Endothelial cell of umbilical vein (primary cell): ENCODE results near the gene ATRNL1.

Source experiments
- POLR2A ChIP-seq: IDR thresholded peaks from 2 replicates; pipeline ENCODE4 v1.6.1; 2012; ENCODE audit warnings: low read depth, mild to moderate bottlenecking, control low read depth, low read length
- POLR2AphosphoS5 ChIP-seq: IDR thresholded peaks from 2 replicates; pipeline ENCODE4 v1.6.1; 2012; ENCODE audit warnings: low read depth, mild to moderate bottlenecking, control low read depth, low read length, moderate library complexity; ENCODE audit not compliant: insufficient read depth
- TF ChIP-seq, protein P1 (sequence below), 2 donors: IDR thresholded peaks; 1 replicate in 1 of 2; 2 replicates in 1 of 2; pipeline ENCODE4 v1.5.1; 2011; ENCODE audit warnings: low read length in 2 of 2, mild to moderate bottlenecking in 2 of 2, moderate library complexity in 2 of 2, control low read depth in 1 of 2, inconsistent platforms in 1 of 2, low read depth in 1 of 2; ENCODE audit not compliant: insufficient read depth in 1 of 2; ENCODE audit errors: extremely low read depth in 1 of 2

DNA sequence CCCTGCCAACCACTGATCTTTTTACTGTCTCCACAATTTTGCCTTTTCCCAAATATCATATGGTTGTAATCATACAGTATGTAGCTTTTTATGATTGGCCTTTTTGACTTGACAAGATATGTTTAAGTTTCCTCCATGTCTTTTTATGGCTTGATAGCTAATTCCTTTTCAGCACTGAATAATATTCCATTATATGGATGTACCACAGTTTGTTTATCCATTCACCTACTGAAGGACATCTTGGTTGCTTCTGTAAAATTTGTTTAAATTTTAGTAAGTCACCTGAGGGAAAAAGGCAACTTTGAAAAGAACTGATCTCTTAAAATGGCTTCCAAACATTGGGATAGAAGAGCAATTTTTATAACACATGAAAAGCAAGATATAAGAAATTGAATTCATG is 43.5 kb downstream of the ATRNL1 start:
- TF ChIP-seq, protein P1, sequence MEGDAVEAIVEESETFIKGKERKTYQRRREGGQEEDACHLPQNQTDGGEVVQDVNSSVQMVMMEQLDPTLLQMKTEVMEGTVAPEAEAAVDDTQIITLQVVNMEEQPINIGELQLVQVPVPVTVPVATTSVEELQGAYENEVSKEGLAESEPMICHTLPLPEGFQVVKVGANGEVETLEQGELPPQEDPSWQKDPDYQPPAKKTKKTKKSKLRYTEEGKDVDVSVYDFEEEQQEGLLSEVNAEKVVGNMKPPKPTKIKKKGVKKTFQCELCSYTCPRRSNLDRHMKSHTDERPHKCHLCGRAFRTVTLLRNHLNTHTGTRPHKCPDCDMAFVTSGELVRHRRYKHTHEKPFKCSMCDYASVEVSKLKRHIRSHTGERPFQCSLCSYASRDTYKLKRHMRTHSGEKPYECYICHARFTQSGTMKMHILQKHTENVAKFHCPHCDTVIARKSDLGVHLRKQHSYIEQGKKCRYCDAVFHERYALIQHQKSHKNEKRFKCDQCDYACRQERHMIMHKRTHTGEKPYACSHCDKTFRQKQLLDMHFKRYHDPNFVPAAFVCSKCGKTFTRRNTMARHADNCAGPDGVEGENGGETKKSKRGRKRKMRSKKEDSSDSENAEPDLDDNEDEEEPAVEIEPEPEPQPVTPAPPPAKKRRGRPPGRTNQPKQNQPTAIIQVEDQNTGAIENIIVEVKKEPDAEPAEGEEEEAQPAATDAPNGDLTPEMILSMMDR (IDR thresholded peaks at IDR 0.05; ENCODE audit: extremely low read depth in 1 of 2, insufficient read depth in 1 of 2, low read depth in 1 of 2, low read length in 2 of 2) = no peak
- TF ChIP-seq POLR2A (no peak), POLR2AphosphoS5 (no peak)
